Measurements from ENCODE around the gene BTG2.
A peak's percentile ranks its signal among the peaks of the same experiment; 100 is the strongest.

BTG2 gene

DNA sequence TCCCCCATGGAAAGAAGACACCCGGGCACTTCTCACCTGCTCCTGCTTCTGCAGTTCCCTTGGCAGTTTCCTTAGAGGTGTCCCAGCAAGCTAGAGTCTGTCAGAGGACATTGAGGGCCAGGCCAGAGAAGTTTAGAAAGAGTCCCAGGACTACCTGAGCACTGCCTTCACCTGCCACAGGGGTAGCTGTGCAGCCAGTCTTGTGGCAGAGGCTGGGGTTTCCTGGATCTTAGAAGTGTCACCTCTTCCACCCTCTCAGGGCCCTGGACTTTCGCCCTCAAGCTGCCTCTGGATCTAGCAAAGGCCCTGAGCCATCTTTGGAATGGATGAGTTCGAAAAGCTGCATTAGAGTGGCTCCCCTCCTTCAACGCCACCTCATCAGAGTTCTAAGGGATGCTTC lies 34.9 kb upstream of the BTG2 start:
- Histone ChIP-seq H2AFZ (ENCODE audit: low read length) (peak overlapping the region; percentile 74), H3K9me3 (ENCODE audit: insufficient read depth, low read depth, low read length) (no peaks in the 10 kb centered on the region), H3F3A (ENCODE audit: low read depth) (no peaks in the 10 kb centered on the region), H3K9ac (ENCODE audit: low read depth, low read length, poor library complexity, severe bottlenecking) (no peak overlapping the region), H3K79me2 (ENCODE audit: insufficient read depth, low read length) (no peaks in the 10 kb centered on the region), H3K36me3 (ENCODE audit: insufficient read depth, low read length) (no peaks in the 10 kb centered on the region), H4K20me1 (ENCODE audit: insufficient read depth, low read length, poor library complexity, severe bottlenecking) (no peaks in the 10 kb centered on the region), H3K4me3 (ENCODE audit: low read length, poor library complexity, severe bottlenecking) (no peak overlapping the region), H3K27me3 (ENCODE audit: insufficient read depth, low read length, poor library complexity, severe bottlenecking) (no peaks in the 10 kb centered on the region), H3K9me2 (replicated peaks; ENCODE audit: low read depth, low read length) (no peaks in the 10 kb centered on the region), H3K4me2 (ENCODE audit: low read depth, low read length, poor library complexity, severe bottlenecking) (peak overlapping the region; percentile 12), H3K4me1 (ENCODE audit: insufficient read depth, low read length, poor library complexity, severe bottlenecking) (peaks cover 34% of the 10 kb centered on the region)
- TF ChIP-seq, protein P1, sequence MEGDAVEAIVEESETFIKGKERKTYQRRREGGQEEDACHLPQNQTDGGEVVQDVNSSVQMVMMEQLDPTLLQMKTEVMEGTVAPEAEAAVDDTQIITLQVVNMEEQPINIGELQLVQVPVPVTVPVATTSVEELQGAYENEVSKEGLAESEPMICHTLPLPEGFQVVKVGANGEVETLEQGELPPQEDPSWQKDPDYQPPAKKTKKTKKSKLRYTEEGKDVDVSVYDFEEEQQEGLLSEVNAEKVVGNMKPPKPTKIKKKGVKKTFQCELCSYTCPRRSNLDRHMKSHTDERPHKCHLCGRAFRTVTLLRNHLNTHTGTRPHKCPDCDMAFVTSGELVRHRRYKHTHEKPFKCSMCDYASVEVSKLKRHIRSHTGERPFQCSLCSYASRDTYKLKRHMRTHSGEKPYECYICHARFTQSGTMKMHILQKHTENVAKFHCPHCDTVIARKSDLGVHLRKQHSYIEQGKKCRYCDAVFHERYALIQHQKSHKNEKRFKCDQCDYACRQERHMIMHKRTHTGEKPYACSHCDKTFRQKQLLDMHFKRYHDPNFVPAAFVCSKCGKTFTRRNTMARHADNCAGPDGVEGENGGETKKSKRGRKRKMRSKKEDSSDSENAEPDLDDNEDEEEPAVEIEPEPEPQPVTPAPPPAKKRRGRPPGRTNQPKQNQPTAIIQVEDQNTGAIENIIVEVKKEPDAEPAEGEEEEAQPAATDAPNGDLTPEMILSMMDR (conservative IDR thresholded peaks at IDR 0.05; ENCODE audit: low read length), result no peak
- no peak for TF ChIP-seq EZH2phosphoT487 (IDR thresholded peaks at IDR 0.05; ENCODE audit: borderline replicate concordance)

- no peaks in the 10 kb centered on the region for H3K36me3 ChIP-seq (ENCODE audit: insufficient read depth, low read length)
- H3F3A ChIP-seq (ENCODE audit: low read depth), result no peaks in the 10 kb centered on the region
- peak overlapping the region; percentile 12 for H3K4me2 ChIP-seq (ENCODE audit: low read depth, low read length, poor library complexity, severe bottlenecking)
- peaks cover 34% of the 10 kb centered on the region for H3K4me1 ChIP-seq (ENCODE audit: insufficient read depth, low read length, poor library complexity, severe bottlenecking)
- no peak overlapping the region for H3K4me3 ChIP-seq (ENCODE audit: low read length, poor library complexity, severe bottlenecking)
- peak overlapping the region; percentile 74 for H2AFZ ChIP-seq (ENCODE audit: low read length)
- H3K79me2 ChIP-seq (ENCODE audit: insufficient read depth, low read length), result no peaks in the 10 kb centered on the region
- H3K9me2 ChIP-seq (replicated peaks; ENCODE audit: low read depth, low read length), result no peaks in the 10 kb centered on the region
- H4K20me1 ChIP-seq (ENCODE audit: insufficient read depth, low read length, poor library complexity, severe bottlenecking), result no peaks in the 10 kb centered on the region
- no peak for TF ChIP-seq EZH2phosphoT487 (IDR thresholded peaks at IDR 0.05; ENCODE audit: borderline replicate concordance)
- H3K9ac ChIP-seq (ENCODE audit: low read depth, low read length, poor library complexity, severe bottlenecking), result no peak overlapping the region
- H3K9me3 ChIP-seq (ENCODE audit: insufficient read depth, low read depth, low read length), result no peaks in the 10 kb centered on the region
- no peaks in the 10 kb centered on the region for H3K27me3 ChIP-seq (ENCODE audit: insufficient read depth, low read length, poor library complexity, severe bottlenecking)
These were observed 34.1 kb upstream of the BTG2 start for GRCh38 chr1:203271018-203271743.

- no peak overlapping the region for H2AFZ ChIP-seq (ENCODE audit: low read length)
- H3K4me3 ChIP-seq (ENCODE audit: low read length, poor library complexity, severe bottlenecking), result no peak overlapping the region
These were observed 33.2 kb upstream of the BTG2 start for GRCh38 chr1:203271962-203272632.

More at GRCh38 chr1:203271962-203272632, 33.2 kb upstream of the BTG2 start:
- Histone ChIP-seq H3K9me2 (replicated peaks; ENCODE audit: low read depth, low read length) (no peaks in the 10 kb centered on the region), H3K4me1 (ENCODE audit: insufficient read depth, low read length, poor library complexity, severe bottlenecking) (peaks cover 38% of the 10 kb centered on the region), H3K9me3 (ENCODE audit: insufficient read depth, low read depth, low read length) (no peaks in the 10 kb centered on the region), H3K36me3 (ENCODE audit: insufficient read depth, low read length) (no peaks in the 10 kb centered on the region), H3K27me3 (ENCODE audit: insufficient read depth, low read length, poor library complexity, severe bottlenecking) (no peaks in the 10 kb centered on the region), H3K9ac (ENCODE audit: low read depth, low read length, poor library complexity, severe bottlenecking) (no peak overlapping the region), H3K4me2 (ENCODE audit: low read depth, low read length, poor library complexity, severe bottlenecking) (no peak overlapping the region), H3F3A (ENCODE audit: low read depth) (no peaks in the 10 kb centered on the region), H3K79me2 (ENCODE audit: insufficient read depth, low read length) (no peaks in the 10 kb centered on the region), H4K20me1 (ENCODE audit: insufficient read depth, low read length, poor library complexity, severe bottlenecking) (no peaks in the 10 kb centered on the region)
- TF ChIP-seq, protein P1 (conservative IDR thresholded peaks at IDR 0.05; ENCODE audit: low read length), result no peak
- TF ChIP-seq EZH2phosphoT487 (IDR thresholded peaks at IDR 0.05; ENCODE audit: borderline replicate concordance), result no peak

Measured in Loucy (cell line).